GM20000 (cell line): ENCODE data around the gene COL1A1.

Experiments used
- DNase-seq: peaks from one replicate; pipeline ENCODE4 v3.0.0; 2012; ENCODE audit warnings: low spot score
- CTCF ChIP-seq: IDR thresholded peaks from 2 replicates; pipeline ENCODE4 v1.5.1; 2012; ENCODE audit warnings: mild to moderate bottlenecking, control low read depth; ENCODE audit errors: extremely low read depth, missing control alignments

COL1A1 gene

GRCh38 chr17:50183421-50183994, 17.9 kb downstream of the COL1A1 start:
- no peak for TF ChIP-seq CTCF
- DNase-seq, result no peak

GRCh38 chr17:50182783-50183420, 18.5 kb downstream of the COL1A1 start:
- TF ChIP-seq CTCF, result no peak
- no peak for DNase-seq

GRCh38 chr17:50181591-50182560, 19.6 kb downstream of the COL1A1 start:
- no peak for DNase-seq
- no peak for TF ChIP-seq CTCF

GRCh38 chr17:50181144-50181543, 20.3 kb downstream of the COL1A1 start:
- no peak for DNase-seq
- no peak for TF ChIP-seq CTCF

- TF ChIP-seq CTCF, result no peak
- DNase-seq, result no peak
Observed at GRCh38 chr17:50180620-50181019, 20.8 kb downstream of the COL1A1 start.

- TF ChIP-seq CTCF, result no peak
- no peak for DNase-seq
Observed at GRCh38 chr17:50180111-50180510, 21.3 kb downstream of the COL1A1 start.
